Measurements from ENCODE around the gene FLRT2.

FLRT2 gene

GRCh38 chr14:85687456-85687855, 157.5 kb downstream of the FLRT2 start:
- H3K27me3 Mint-ChIP-seq: no peaks in the 10 kb centered on the region
- ATAC-seq: no peak
- no peak overlapping the region for H3K4me3 Mint-ChIP-seq
- H3K27ac Mint-ChIP-seq: no peak overlapping the region
- no peaks in the 10 kb centered on the region for H3K4me1 Mint-ChIP-seq
- H3K9me3 Mint-ChIP-seq: peaks cover 3% of the 10 kb centered on the region
- no peaks in the 10 kb centered on the region for H3K36me3 Mint-ChIP-seq

GRCh38 chr14:85688006-85688405, 158.1 kb downstream of the FLRT2 start:
- no peaks in the 10 kb centered on the region for H3K36me3 Mint-ChIP-seq
- no peak overlapping the region for H3K27ac Mint-ChIP-seq
- peaks cover 2% of the 10 kb centered on the region for H3K9me3 Mint-ChIP-seq
- H3K27me3 Mint-ChIP-seq: no peaks in the 10 kb centered on the region
- no peaks in the 10 kb centered on the region for H3K4me1 Mint-ChIP-seq
- no peak for ATAC-seq
- H3K4me3 Mint-ChIP-seq: no peak overlapping the region

- no peak for ATAC-seq
- H3K36me3 Mint-ChIP-seq: no peaks in the 10 kb centered on the region
- peaks cover 4% of the 10 kb centered on the region for H3K9me3 Mint-ChIP-seq
- no peak overlapping the region for H3K27ac Mint-ChIP-seq
- H3K4me3 Mint-ChIP-seq: no peak overlapping the region
- H3K4me1 Mint-ChIP-seq: no peaks in the 10 kb centered on the region
- no peaks in the 10 kb centered on the region for H3K27me3 Mint-ChIP-seq
Observed at GRCh38 chr14:85695300-85695699, 165.4 kb downstream of the FLRT2 start.

- Mint-ChIP-seq H3K36me3 (no peaks in the 10 kb centered on the region), H3K9me3 (peaks cover 7% of the 10 kb centered on the region), H3K4me3 (no peak overlapping the region), H3K4me1 (no peaks in the 10 kb centered on the region), H3K27me3 (no peaks in the 10 kb centered on the region), H3K27ac (no peak overlapping the region)
- no peak for ATAC-seq
Observed at GRCh38 chr14:85701116-85701515, 171.2 kb downstream of the FLRT2 start.

- Mint-ChIP-seq H3K27ac (no peak overlapping the region), H3K4me3 (no peak overlapping the region), H3K9me3 (peaks cover 7% of the 10 kb centered on the region), H3K36me3 (no peaks in the 10 kb centered on the region), H3K27me3 (no peaks in the 10 kb centered on the region), H3K4me1 (no peaks in the 10 kb centered on the region)
- ATAC-seq: no peak
Observed at GRCh38 chr14:85701763-85702162, 171.8 kb downstream of the FLRT2 start.

- no peak overlapping the region for H3K27ac Mint-ChIP-seq
- ATAC-seq: no peak
- no peaks in the 10 kb centered on the region for H3K36me3 Mint-ChIP-seq
- no peak overlapping the region for H3K4me3 Mint-ChIP-seq
- no peaks in the 10 kb centered on the region for H3K4me1 Mint-ChIP-seq
- peaks cover 7% of the 10 kb centered on the region for H3K9me3 Mint-ChIP-seq
- H3K27me3 Mint-ChIP-seq: no peaks in the 10 kb centered on the region
Observed at GRCh38 chr14:85702191-85702590, 172.2 kb downstream of the FLRT2 start.

GRCh38 chr14:85702997-85703396, 173.1 kb downstream of the FLRT2 start:
- no peaks in the 10 kb centered on the region for H3K4me1 Mint-ChIP-seq
- H3K9me3 Mint-ChIP-seq: peaks cover 7% of the 10 kb centered on the region
- no peak overlapping the region for H3K4me3 Mint-ChIP-seq
- no peaks in the 10 kb centered on the region for H3K27me3 Mint-ChIP-seq
- H3K36me3 Mint-ChIP-seq: no peaks in the 10 kb centered on the region
- no peak for ATAC-seq
- H3K27ac Mint-ChIP-seq: no peak overlapping the region
